Esophagus muscularis mucosa (tissue), 4 donors: Measurements from ENCODE around the gene TAF1B. TPM values are rescaled to one million over a fixed set of nuclear protein-coding genes. Genes with fewer than 3 reads are reported as not detected.

Experiments used
- DNase-seq: peaks from one replicate; pipeline ENCODE4 v3.0.0-alpha.2; 2017; ENCODE audit errors: extremely low spot score
- H3K27ac ChIP-seq, 4 donors: fragments of 200-600 bp; sonication (generic); replicated peaks in 1 of 4; 1 replicate in 3 of 4; 2 replicates in 1 of 4; pipeline ENCODE4 v1.5.1; 2016 to 2019; ENCODE audit warnings: mild to moderate bottlenecking in 1 of 4
- H3K27me3 ChIP-seq, 4 donors: fragments of 200-600 bp; sonication (generic); one replicate each; pipeline versions ENCODE4 v1.5.1 to v1.6.0; 2016 to 2019
- H3K36me3 ChIP-seq, 4 donors: fragments of 200-600 bp; sonication (generic); one replicate each; pipeline ENCODE4 v1.5.1; 2016 to 2019
- H3K4me1 ChIP-seq, 4 donors: fragments of 200-600 bp; sonication (generic); one replicate each; pipeline ENCODE4 v1.5.1; 2016 to 2019
- H3K4me3 ChIP-seq, 4 donors: fragments of 200-600 bp; sonication (generic); 1 replicate in 2 of 4; 2 replicates in 2 of 4; pipeline ENCODE4 v1.5.1; 2016 to 2019; ENCODE audit warnings: mild to moderate bottlenecking in 4 of 4, moderate library complexity in 1 of 4
- H3K9me3 ChIP-seq, 4 donors: fragments of 200-600 bp; sonication (generic); 1 replicate in 3 of 4; 2 replicates in 1 of 4; pipeline ENCODE4 v1.5.1; 2016 to 2019
- EP300 ChIP-seq: sonication (generic); formaldehyde crosslinking; IDR thresholded peaks from one replicate; pipeline ENCODE4 v1.6.1; 2017; ENCODE audit warnings: antibody characterized with exemption
- POLR2A ChIP-seq: fragments of 450-650 bp; IDR thresholded peaks from one replicate; pipeline ENCODE4 v1.6.1; 2017; ENCODE audit warnings: antibody characterized with exemption, moderate library complexity, mild to moderate bottlenecking, low read depth
- POLR2AphosphoS5 ChIP-seq, 2 donors: sonication (generic); formaldehyde crosslinking; IDR thresholded peaks; one replicate each; pipeline ENCODE4 v1.6.1; 2017; ENCODE audit warnings: antibody characterized with exemption in 2 of 2
- WGBS: methylation state at CpG from one replicate; pipeline ENCODE4 v1.1.5; 2018; 5-methylcytosine and 5-hydroxymethylcytosine counted together
- intact Hi-C: fragments of 100-400 bp; cut with DNase I; formaldehyde crosslinking; loops from one replicate; pipeline ENCODE4 v1.15.1; 2023
- total RNA-seq, 4 donors: library from RNA; depleted of rRNA; stranded (reverse); fragments of >200 nt; gene quantifications; one replicate each; pipeline versions ENCODE4 v1.1.0 to v1.2.1, GENCODE V29; 2016
- TF ChIP-seq, protein P1 (sequence below), 3 experiments: fragments of 200-600 bp in 2 of 3; fragments of 450-650 bp in 1 of 3; sonication (generic) in 2 of 3; IDR thresholded peaks; one replicate each; pipeline ENCODE4 v1.5.1; 2017 to 2019; ENCODE audit warnings: antibody characterized with exemption in 3 of 3, mild to moderate bottlenecking in 2 of 3, moderate library complexity in 1 of 3

TAF1B gene
- total RNA-seq, 4 donors from 2014 or later = 7.1 to 10.1 (median 8.0) TPM

GRCh38 chr2:9972621-9973479 is 129.6 kb downstream of the TAF1B start:
- no peaks in the 10 kb centered on the region for H3K9me3 ChIP-seq
- peak overlapping the region; percentile 41 to 82 (median 64) for H3K27ac ChIP-seq
- H3K4me1 ChIP-seq = peaks cover 35 to 69% (median 63%) of the 10 kb centered on the region in 4 donors
- no peaks in the 10 kb centered on the region for H3K27me3 ChIP-seq
- no peak for DNase-seq
- no peak overlapping the region for H3K4me3 ChIP-seq
- WGBS = 69% methylated on average over 13 of the region's 13 CpGs
- TF ChIP-seq EP300 = no peak
- TF ChIP-seq, protein P1, sequence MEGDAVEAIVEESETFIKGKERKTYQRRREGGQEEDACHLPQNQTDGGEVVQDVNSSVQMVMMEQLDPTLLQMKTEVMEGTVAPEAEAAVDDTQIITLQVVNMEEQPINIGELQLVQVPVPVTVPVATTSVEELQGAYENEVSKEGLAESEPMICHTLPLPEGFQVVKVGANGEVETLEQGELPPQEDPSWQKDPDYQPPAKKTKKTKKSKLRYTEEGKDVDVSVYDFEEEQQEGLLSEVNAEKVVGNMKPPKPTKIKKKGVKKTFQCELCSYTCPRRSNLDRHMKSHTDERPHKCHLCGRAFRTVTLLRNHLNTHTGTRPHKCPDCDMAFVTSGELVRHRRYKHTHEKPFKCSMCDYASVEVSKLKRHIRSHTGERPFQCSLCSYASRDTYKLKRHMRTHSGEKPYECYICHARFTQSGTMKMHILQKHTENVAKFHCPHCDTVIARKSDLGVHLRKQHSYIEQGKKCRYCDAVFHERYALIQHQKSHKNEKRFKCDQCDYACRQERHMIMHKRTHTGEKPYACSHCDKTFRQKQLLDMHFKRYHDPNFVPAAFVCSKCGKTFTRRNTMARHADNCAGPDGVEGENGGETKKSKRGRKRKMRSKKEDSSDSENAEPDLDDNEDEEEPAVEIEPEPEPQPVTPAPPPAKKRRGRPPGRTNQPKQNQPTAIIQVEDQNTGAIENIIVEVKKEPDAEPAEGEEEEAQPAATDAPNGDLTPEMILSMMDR (IDR thresholded peaks at IDR 0.05) = no peak
- TF ChIP-seq POLR2AphosphoS5 (IDR thresholded peaks at IDR 0.05) = no peak
- TF ChIP-seq POLR2A = no peak
- no peaks in the 10 kb centered on the region for H3K36me3 ChIP-seq
- intact Hi-C loops = no loop called here

GRCh38 chr2:9973690-9974089 is 130.4 kb downstream of the TAF1B start:
- no peak for TF ChIP-seq POLR2A
- no peak for TF ChIP-seq POLR2AphosphoS5 (IDR thresholded peaks at IDR 0.05)
- TF ChIP-seq EP300 = no peak
- TF ChIP-seq, protein P1 (IDR thresholded peaks at IDR 0.05) = no peak
- Histone ChIP-seq H3K27me3 (no peaks in the 10 kb centered on the region), H3K36me3 (no peaks in the 10 kb centered on the region), H3K4me1 (peaks cover 35 to 69% (median 63%) of the 10 kb centered on the region in 4 donors), H3K4me3 (no peak overlapping the region), H3K27ac (peak overlapping the region; percentile 60 to 82 (median 68)), H3K9me3 (no peaks in the 10 kb centered on the region)
- no peak for DNase-seq
- WGBS = 86% methylated on average over 6 of the region's 6 CpGs
- intact Hi-C loops = no loop called here

GRCh38 chr2:9974343-9974742 is 131.1 kb downstream of the TAF1B start:
- no peak for DNase-seq
- 55% methylated on average over 4 of the region's 4 CpGs for WGBS
- Histone ChIP-seq H3K27ac (peak overlapping the region; percentile 60 to 82 (median 68)), H3K36me3 (no peaks in the 10 kb centered on the region), H3K4me1 (peaks cover 35 to 69% (median 63%) of the 10 kb centered on the region in 4 donors), H3K27me3 (no peaks in the 10 kb centered on the region), H3K9me3 (no peaks in the 10 kb centered on the region), H3K4me3 (no peak overlapping the region)
- TF ChIP-seq POLR2AphosphoS5 (IDR thresholded peaks at IDR 0.05) (peak; percentile 30 to 57), EP300 (no peak)
- TF ChIP-seq, protein P1 (IDR thresholded peaks at IDR 0.05) = no peak
- intact Hi-C loops = no loop called here

- Histone ChIP-seq H3K4me3 (no peak overlapping the region), H3K36me3 (no peaks in the 10 kb centered on the region), H3K27ac (peak overlapping the region; percentile 60 to 82 (median 68)), H3K27me3 (no peaks in the 10 kb centered on the region), H3K9me3 (no peaks in the 10 kb centered on the region), H3K4me1 (peaks cover 35 to 65% (median 61%) of the 10 kb centered on the region in 4 donors)
- DNase-seq = no peak
- intact Hi-C loops = no loop called here
- TF ChIP-seq POLR2A (no peak), POLR2AphosphoS5 (IDR thresholded peaks at IDR 0.05) (no peak), EP300 (no peak)
- TF ChIP-seq, protein P1 (IDR thresholded peaks at IDR 0.05) = no peak
- WGBS = 36% methylated on average over 10 of the region's 10 CpGs
These were observed 132.1 kb downstream of the TAF1B start for GRCh38 chr2:9975328-9975727.
